GM21717 (cell line): ENCODE measurements around the gene ITPR2.

Experiments
- ATAC-seq: cut with Tn5 transposase; IDR thresholded peaks from one replicate; pipeline ENCODE4 v1.9.1; 2021; ENCODE audit warnings: mild to moderate bottlenecking, moderate library complexity; ENCODE audit not compliant: unreplicated experiment

The ITPR2 gene

DNA sequence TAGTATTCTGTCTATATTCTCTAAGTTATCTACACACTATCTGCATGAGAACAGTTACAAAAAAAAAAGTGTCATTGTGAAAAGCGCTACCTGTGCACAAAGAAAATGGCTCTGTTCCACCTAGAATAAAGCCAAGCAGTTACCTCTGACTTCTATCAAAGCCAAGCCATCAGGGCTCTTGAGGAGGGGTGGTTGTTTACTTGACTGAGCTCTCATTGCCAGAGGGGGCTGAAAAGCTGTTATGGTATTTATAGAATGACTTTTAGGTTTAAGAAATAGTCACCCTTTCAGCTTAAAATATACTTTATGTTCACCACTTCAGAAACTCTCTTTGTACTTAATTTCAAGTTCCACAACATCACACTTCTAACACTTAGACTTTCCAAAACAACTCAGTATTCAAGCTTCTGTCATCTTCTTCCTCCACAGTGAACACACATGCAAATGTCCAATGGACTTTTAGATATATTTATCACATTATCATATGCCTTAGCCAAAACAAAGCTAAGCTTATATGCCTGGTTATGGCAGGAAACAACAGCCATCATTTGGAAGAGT lies 7.5 kb downstream of the ITPR2 start:
- no peak for ATAC-seq

- ATAC-seq: no peak
These were observed 9.6 kb downstream of the ITPR2 start for GRCh38 chr12:26823390-26823789.

DNA sequence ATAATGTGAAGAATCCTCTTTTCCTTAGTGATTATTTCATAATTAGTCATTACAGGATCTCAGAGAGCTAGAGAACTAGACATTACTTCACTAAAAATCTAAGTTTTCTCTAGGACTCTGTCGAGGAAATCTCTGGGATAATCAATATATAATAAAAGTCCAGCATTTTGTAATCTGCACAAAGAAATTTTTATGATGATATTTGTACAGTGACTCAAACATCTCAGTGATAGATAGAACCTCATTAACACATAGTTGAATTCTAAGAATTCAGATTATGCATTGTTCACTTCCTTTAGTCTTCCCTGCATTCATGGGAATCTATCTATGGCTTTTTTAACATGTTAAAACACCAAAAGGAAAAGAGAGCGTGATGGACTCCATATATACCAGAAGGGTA lies 11.0 kb downstream of the ITPR2 start:
- no peak for ATAC-seq

DNA sequence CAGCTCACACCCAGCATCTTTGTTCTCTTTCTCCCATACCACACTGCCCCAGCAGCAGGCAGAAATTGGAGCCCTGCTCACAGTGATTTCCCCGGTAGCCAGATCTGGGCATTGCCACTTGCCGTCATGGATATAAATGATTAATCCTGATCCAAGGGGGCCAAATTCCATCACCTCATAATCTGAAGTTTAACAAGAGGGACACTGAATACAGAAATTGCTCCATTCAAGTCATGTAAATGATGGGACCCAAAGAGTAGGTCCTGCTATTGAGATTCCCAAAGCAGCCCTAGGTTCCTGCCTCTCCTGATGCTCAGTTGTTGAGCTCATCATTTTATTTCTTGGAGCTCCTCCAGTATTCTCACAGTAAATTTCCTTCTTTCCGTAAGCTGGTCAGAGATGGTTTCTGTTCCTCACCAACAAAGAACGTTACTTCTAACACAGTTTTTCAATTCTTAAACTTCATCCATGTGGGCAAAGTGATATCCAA lies 11.7 kb downstream of the ITPR2 start:
- no peak for ATAC-seq

DNA sequence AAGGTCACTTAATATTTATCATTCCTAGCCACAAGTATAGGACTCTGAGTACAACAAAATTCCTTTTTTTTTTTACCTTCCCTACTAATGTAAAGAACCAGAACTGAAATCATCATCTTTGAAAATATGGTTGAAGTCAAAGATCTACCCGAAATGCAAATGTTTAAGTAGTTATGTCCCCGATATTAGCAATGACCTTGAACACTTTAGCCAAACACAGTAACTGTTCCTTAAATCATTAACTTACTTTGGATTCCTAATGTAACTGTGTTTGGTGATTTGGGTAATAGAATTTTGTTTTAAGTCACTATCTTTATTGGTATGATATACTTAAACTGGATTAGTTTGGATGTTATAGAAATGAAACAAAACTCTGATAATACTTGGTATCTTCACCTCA lies 14.4 kb downstream of the ITPR2 start:
- ATAC-seq: no peak

GRCh38 chr12:26818201-26818600 lies 14.8 kb downstream of the ITPR2 start:
- ATAC-seq: no peak

- peak; percentile 78 for ATAC-seq
These were observed 15.8 kb downstream of the ITPR2 start for GRCh38 chr12:26817183-26817591.

GRCh38 chr12:26813812-26814211 lies 19.2 kb downstream of the ITPR2 start:
- no peak for ATAC-seq

DNA sequence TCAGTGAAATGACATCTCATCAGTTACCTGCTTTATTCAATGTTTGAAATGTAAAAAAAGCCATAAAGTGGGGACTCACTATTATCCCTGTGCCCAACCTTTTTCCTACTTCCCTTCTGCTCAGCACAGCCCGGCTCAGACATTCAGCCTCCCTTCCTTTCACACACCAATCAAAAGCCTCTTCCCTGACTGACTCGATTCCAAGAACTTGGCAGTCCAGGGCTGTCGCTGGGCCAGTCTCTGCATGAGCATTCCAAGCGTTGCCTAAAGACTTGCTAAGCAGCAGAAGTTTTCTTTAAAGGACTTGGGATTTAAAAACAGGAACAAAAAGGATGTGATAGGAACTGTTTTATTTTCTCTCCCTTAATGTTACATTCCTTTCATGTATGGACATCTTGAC lies 22.7 kb downstream of the ITPR2 start:
- no peak for ATAC-seq

DNA sequence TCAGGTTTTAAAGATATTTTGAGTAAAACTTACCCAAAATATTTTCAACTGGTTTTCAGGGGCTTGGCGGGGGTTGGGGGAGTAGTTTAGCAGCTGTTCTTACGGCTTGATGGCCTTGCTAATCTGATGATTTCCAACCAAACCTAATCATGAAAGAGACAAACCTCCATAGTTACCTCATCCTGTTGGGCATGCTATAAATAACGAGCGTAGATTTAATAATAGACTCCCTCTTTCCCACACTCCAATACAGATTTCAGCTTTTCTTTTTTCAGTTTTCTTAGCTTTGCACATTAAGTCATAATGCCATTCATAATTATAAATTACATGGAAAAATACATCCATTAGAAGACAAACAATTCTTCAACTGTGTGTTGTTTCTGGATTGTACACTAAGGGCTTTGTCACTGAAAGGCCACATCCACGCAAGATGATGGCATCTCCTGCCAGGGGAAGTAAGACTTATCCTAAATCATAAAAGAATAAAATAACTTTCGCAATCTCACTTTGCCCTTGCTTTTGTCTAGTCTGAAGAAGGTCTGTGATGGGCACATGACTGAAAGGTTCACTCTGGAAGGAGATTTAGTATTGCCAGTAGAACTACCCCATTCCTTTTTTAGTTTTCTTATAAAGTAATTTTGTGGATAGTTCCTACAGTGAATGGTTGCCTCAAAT lies 23.2 kb downstream of the ITPR2 start:
- no peak for ATAC-seq

DNA sequence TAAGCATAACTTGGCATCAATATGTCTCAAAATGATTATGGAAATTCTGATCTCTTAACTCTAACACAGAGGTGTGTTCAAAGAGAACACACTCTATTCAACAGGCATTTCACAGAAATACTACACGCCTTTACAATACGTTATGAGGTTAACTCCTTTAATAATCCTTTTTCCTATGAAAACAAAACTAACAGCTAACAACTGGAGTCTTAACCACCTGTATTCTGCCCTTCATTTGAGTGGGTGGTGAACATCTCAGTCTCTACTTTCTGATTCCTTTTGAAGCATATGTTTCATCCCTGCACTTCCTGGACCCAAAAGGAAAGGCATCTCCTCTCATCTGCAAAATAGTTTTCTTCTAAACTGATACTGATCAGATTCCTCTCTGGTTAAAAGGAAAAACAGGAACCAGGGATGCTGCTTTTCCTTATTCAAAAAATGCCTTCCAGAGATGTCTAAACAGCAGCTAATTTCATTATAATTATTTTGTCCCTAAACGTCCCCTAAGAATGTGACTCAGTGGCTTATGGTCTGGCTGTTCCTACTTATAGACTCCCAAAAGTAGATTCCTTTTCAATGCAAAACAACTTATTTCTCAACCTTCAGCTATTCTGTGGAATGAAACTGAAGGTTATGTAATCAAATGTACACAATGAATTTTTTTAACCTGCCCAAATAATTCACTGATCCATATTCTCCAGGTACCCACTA lies 24.1 kb downstream of the ITPR2 start:
- no peak for ATAC-seq

GRCh38 chr12:26807292-26807691 lies 25.7 kb downstream of the ITPR2 start:
- ATAC-seq: no peak

GRCh38 chr12:26806556-26806955 lies 26.4 kb downstream of the ITPR2 start:
- no peak for ATAC-seq

DNA sequence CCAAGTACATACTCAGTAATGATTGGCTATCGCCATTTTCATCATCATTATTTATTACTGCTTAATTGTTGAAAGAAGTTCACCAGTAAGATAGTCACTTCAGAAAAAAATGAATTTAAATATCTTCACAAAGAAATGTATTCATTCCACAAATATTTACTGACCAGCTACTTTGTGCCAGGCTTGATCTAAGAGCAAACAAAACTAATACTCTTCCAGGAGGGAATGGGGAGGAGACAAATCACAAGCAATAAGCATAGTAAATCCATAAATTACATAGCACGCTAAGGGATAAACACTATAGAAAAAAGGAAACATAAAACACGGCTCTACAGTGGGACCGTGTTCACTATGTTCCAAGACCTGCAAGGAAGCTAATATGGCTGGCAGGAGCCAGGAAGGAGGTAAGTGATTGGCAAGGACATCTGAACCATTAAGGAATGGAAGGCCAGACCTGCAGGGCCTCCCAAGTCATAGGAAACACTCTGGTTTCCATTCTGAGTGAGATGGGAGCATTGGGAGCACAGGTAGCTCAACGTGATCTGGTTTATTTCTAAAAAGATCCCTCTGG lies 27.5 kb downstream of the ITPR2 start:
- no peak for ATAC-seq

- no peak for ATAC-seq
These were observed 29.4 kb downstream of the ITPR2 start for GRCh38 chr12:26803552-26803951.

- ATAC-seq: no peak
These were observed 31.5 kb downstream of the ITPR2 start for GRCh38 chr12:26801486-26801885.

GRCh38 chr12:26800858-26801257 lies 32.1 kb downstream of the ITPR2 start:
- no peak for ATAC-seq

GRCh38 chr12:26800347-26800746 lies 32.6 kb downstream of the ITPR2 start:
- ATAC-seq: no peak

DNA sequence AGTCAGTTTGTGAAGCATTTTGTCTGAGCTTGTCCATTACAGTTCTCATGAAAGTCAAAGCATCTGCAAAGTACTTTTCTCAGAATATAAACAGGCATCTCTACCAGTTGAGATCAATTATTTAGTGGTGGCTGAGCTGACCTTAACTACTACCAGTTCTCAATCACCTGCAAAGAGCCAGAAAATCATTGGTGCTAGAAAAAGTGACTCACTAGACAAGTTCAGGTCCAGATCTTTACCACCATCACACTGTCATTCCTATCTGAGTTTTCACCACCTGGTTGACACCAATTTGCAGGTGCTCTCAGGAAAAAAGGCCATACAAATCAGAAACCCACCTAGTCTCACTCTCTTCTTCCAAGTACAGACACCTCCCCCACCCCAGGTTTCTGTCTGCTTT lies 33.3 kb downstream of the ITPR2 start:
- ATAC-seq: no peak

- no peak for ATAC-seq
These were observed 34.4 kb downstream of the ITPR2 start for GRCh38 chr12:26798640-26799039.

GRCh38 chr12:26798023-26798422 lies 35.0 kb downstream of the ITPR2 start:
- peak; percentile 76 for ATAC-seq

- ATAC-seq: no peak
These were observed 37.1 kb downstream of the ITPR2 start for GRCh38 chr12:26795910-26796309.
